Activated CD4-positive, alpha-beta T cell treated with anti-CD3 and anti-CD28 coated beads, Interleukin-2, amount 10 ng/mL, durations not matched to agents 24 days and 14 days (primary cell): ENCODE results near the gene PRKAR1A. TPM values are rescaled to one million over a fixed set of nuclear protein-coding genes. Genes with fewer than 3 reads are reported as not detected.
A peak's percentile ranks its signal among the peaks of the same experiment; 100 is the strongest.

Experiments used
- DNase-seq: peaks from one replicate; pipeline ENCODE4 v3.0.0; 2022
- H3K27ac Mint-ChIP-seq: one replicate; pipeline ENCODE4 v1.8.0; 2022; ENCODE audit warnings: mild to moderate bottlenecking, mixed read lengths
- H3K27me3 Mint-ChIP-seq: one replicate; pipeline ENCODE4 v1.8.0; 2022; ENCODE audit warnings: mixed read lengths
- H3K36me3 Mint-ChIP-seq: one replicate; pipeline ENCODE4 v1.8.0; 2022; ENCODE audit warnings: low read depth, mild to moderate bottlenecking, mixed read lengths
- H3K4me1 Mint-ChIP-seq: one replicate; pipeline ENCODE4 v1.8.0; 2021; ENCODE audit warnings: mixed read lengths
- H3K4me3 Mint-ChIP-seq: one replicate; pipeline ENCODE4 v1.8.0; 2022; ENCODE audit warnings: mild to moderate bottlenecking, moderate library complexity, mixed read lengths
- H3K9me3 Mint-ChIP-seq: one replicate; pipeline ENCODE4 v1.8.0; 2021; ENCODE audit warnings: mixed read lengths
- intact Hi-C: fragments of 100-400 bp; cut with micrococcal nuclease; formaldehyde crosslinking; loops from one replicate; pipeline ENCODE4 v1.15.1; 2023
- total RNA-seq: library from RNA; stranded (reverse); gene quantifications from 2 replicates; pipeline ENCODE4 v1.2.3, GENCODE V29; 2022

The PRKAR1A gene
- total RNA-seq, 1 donor from 2014 or later: 194 TPM

- Mint-ChIP-seq H3K4me1 (peaks cover 31% of the 10 kb centered on the region), H3K27me3 (no peaks in the 10 kb centered on the region), H3K27ac (peak overlapping the region; percentile 73), H3K36me3 (peaks cover 2% of the 10 kb centered on the region), H3K4me3 (peak overlapping the region; percentile 31), H3K9me3 (peaks cover 3% of the 10 kb centered on the region)
- intact Hi-C loops: no loop called here
- DNase-seq: no peak
Observed at GRCh38 chr17:68498479-68499326, 13.5 kb upstream of the PRKAR1A start.

- no peak for DNase-seq
- intact Hi-C loops: no loop called here
- Mint-ChIP-seq H3K27ac (no peak overlapping the region), H3K4me1 (peaks cover 31% of the 10 kb centered on the region), H3K27me3 (no peaks in the 10 kb centered on the region), H3K36me3 (peaks cover 2% of the 10 kb centered on the region), H3K4me3 (no peak overlapping the region), H3K9me3 (peaks cover 3% of the 10 kb centered on the region)
Observed at GRCh38 chr17:68499587-68499986, 12.6 kb upstream of the PRKAR1A start.

DNA sequence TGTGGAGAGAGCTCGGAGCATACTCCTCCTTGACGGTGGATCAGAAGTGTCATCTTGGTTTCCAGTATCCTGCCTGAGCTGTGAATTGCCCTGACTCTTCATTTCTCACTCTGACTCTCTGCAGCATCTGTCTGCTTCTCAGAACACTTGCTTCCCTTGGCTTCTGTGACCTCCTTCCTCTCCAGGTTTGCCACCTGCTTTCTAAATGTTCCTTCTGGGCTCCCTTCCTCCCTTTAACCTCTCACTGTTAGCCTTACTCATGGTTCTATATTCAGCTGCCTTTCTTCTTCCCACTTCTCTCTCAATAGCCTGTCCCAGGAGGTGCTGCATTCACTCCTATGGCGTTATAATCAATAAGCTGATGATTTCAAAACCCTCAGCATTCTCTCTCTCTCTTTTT lies 11.2 kb upstream of the PRKAR1A start:
- peaks cover 3% of the 10 kb centered on the region for H3K9me3 Mint-ChIP-seq
- peak overlapping the region; percentile 1 for H3K4me3 Mint-ChIP-seq
- H3K36me3 Mint-ChIP-seq: peaks cover 2% of the 10 kb centered on the region
- peaks cover 30% of the 10 kb centered on the region for H3K4me1 Mint-ChIP-seq
- no peaks in the 10 kb centered on the region for H3K27me3 Mint-ChIP-seq
- intact Hi-C loops: no loop called here
- H3K27ac Mint-ChIP-seq: no peak overlapping the region
- DNase-seq: no peak

DNA sequence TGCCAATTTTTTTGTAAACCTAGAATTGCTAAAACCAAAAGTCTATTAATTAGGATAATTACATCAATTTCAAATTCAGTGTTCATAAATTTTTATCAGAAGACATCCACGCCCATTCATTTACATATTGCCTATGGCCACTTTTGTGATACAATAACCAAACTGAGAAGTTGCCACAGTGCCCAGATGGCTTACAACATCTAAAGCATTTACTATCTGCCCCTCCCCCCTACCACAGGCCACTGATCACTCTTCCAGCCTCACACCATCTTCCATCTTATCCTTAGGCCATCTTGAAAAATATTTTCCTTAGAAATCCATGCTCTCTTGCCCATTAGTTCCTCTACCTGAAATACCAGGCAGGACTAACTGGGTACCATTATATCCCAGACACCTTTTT lies 6.3 kb upstream of the PRKAR1A start:
- H3K4me3 Mint-ChIP-seq: no peak overlapping the region
- intact Hi-C loops: loop anchor here (2.0 kb wide), 1 partner anchor 45 kb away; no protein-coding TSS in a partner anchor
- no peak for DNase-seq
- peaks cover 33% of the 10 kb centered on the region for H3K4me1 Mint-ChIP-seq
- no peaks in the 10 kb centered on the region for H3K27me3 Mint-ChIP-seq
- peaks cover 4% of the 10 kb centered on the region for H3K36me3 Mint-ChIP-seq
- H3K9me3 Mint-ChIP-seq: no peaks in the 10 kb centered on the region
- no peak overlapping the region for H3K27ac Mint-ChIP-seq

GRCh38 chr17:68507576-68507975 lies 4.7 kb upstream of the PRKAR1A start:
- H3K27ac Mint-ChIP-seq: peak overlapping the region; percentile 51
- DNase-seq: no peak
- H3K4me1 Mint-ChIP-seq: peaks cover 35% of the 10 kb centered on the region
- no peaks in the 10 kb centered on the region for H3K9me3 Mint-ChIP-seq
- intact Hi-C loops: loop anchor here (2.0 kb wide), 1 partner anchor 47 kb away; no protein-coding TSS in a partner anchor
- H3K36me3 Mint-ChIP-seq: peaks cover 2% of the 10 kb centered on the region
- peak overlapping the region; percentile 8 for H3K4me3 Mint-ChIP-seq
- H3K27me3 Mint-ChIP-seq: no peaks in the 10 kb centered on the region

GRCh38 chr17:68509141-68510057 lies 2.8 kb upstream of the PRKAR1A start:
- H3K9me3 Mint-ChIP-seq: no peaks in the 10 kb centered on the region
- peak overlapping the region; percentile 51 for H3K4me3 Mint-ChIP-seq
- intact Hi-C loops: loop anchor here (5.0 to 10.0 kb wide), 4 partner anchors 217 to 815 kb away; partner anchors contain the start of genes ABCA5, AMZ2, ARSG and SLC16A6
- peaks cover 11% of the 10 kb centered on the region for H3K36me3 Mint-ChIP-seq
- H3K4me1 Mint-ChIP-seq: peaks cover 47% of the 10 kb centered on the region
- peak; percentile 71 for DNase-seq
- H3K27ac Mint-ChIP-seq: peak overlapping the region; percentile 30
- no peaks in the 10 kb centered on the region for H3K27me3 Mint-ChIP-seq

DNA sequence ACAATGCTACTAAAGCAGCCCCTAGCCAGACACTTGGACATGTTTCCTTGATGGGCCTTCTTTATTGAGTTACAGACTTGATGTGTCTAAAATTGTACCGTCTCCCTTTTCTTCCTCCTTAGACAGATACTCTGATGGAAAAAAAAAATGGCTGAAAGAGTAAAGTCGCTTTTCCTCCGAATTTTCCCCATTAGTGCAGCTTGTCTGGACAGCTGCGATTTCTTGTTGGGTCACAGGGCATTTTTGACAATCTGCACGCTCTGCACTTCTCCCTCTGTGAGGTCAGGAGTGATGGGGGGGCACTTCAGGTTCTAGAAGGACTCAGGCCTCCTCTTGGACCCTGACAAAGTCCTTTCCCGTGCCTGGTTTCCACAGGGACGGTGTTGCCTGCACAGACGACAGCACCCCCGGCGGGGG lies 968 bp upstream of the PRKAR1A start:
- intact Hi-C loops: loop anchor here (5.0 to 10.0 kb wide), 4 partner anchors 219 to 814 kb away; partner anchors contain the start of genes ABCA5, AMZ2, ARSG and SLC16A6
- Mint-ChIP-seq H3K27me3 (no peaks in the 10 kb centered on the region), H3K4me1 (peaks cover 60% of the 10 kb centered on the region), H3K36me3 (peaks cover 24% of the 10 kb centered on the region), H3K4me3 (peak overlapping the region; percentile 94), H3K9me3 (no peaks in the 10 kb centered on the region), H3K27ac (peak overlapping the region; percentile 82)
- no peak for DNase-seq

GRCh38 chr17:68511671-68512246 lies 471 bp upstream of the PRKAR1A start:
- Mint-ChIP-seq H3K4me3 (peak overlapping the region; percentile 94), H3K9me3 (no peaks in the 10 kb centered on the region)

GRCh38 chr17:68512960-68513474 lies 787 bp downstream of the PRKAR1A start:
- Mint-ChIP-seq H3K4me3 (peak overlapping the region; percentile 99), H3K27me3 (no peaks in the 10 kb centered on the region), H3K9me3 (no peaks in the 10 kb centered on the region), H3K36me3 (peaks cover 37% of the 10 kb centered on the region), H3K27ac (peak overlapping the region; percentile 97), H3K4me1 (peaks cover 58% of the 10 kb centered on the region)
- intact Hi-C loops: loop anchor here (5.0 to 10.0 kb wide), 4 partner anchors 221 to 812 kb away; partner anchors contain the start of genes ABCA5, AMZ2, ARSG and SLC16A6
- peak; percentile 75 for DNase-seq

More at GRCh38 chr17:68511671-68512246, 471 bp upstream of the PRKAR1A start:
- Mint-ChIP-seq H3K27me3 (no peaks in the 10 kb centered on the region), H3K27ac (peak overlapping the region; percentile 99), H3K36me3 (peaks cover 26% of the 10 kb centered on the region), H3K4me1 (peaks cover 62% of the 10 kb centered on the region)
- intact Hi-C loops: loop anchor here (5.0 to 10.0 kb wide), 4 partner anchors 219 to 813 kb away; partner anchors contain the start of genes ABCA5, AMZ2, ARSG and SLC16A6
- DNase-seq: peak; percentile 92

DNA sequence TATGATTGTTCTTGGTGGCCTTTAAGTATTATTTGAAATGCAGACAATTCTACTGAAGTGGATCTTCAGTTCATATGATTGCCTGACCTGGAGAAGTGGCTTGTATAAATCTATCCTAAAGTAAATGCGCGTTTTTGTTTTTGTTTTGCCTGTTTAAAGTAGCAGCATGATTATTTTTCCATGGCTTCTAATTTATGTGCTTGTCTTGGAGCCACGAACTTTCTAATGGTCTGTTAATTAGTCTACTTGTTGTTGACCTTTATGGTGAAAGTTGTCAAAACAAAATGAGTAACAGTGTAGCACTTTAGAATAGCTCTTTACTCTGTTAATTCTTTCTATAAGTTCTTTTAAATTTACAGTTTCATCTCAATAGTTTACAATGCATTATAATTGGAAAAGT lies 1.7 kb downstream of the PRKAR1A start:
- H3K36me3 Mint-ChIP-seq: peaks cover 44% of the 10 kb centered on the region
- peaks cover 55% of the 10 kb centered on the region for H3K4me1 Mint-ChIP-seq
- intact Hi-C loops: loop anchor here (5.0 to 10.0 kb wide), 4 partner anchors 222 to 811 kb away; partner anchors contain the start of genes ABCA5, AMZ2, ARSG and SLC16A6
- H3K9me3 Mint-ChIP-seq: no peaks in the 10 kb centered on the region
- no peak for DNase-seq
- H3K27ac Mint-ChIP-seq: peak overlapping the region; percentile 97
- peak overlapping the region; percentile 99 for H3K4me3 Mint-ChIP-seq
- H3K27me3 Mint-ChIP-seq: no peaks in the 10 kb centered on the region

DNA sequence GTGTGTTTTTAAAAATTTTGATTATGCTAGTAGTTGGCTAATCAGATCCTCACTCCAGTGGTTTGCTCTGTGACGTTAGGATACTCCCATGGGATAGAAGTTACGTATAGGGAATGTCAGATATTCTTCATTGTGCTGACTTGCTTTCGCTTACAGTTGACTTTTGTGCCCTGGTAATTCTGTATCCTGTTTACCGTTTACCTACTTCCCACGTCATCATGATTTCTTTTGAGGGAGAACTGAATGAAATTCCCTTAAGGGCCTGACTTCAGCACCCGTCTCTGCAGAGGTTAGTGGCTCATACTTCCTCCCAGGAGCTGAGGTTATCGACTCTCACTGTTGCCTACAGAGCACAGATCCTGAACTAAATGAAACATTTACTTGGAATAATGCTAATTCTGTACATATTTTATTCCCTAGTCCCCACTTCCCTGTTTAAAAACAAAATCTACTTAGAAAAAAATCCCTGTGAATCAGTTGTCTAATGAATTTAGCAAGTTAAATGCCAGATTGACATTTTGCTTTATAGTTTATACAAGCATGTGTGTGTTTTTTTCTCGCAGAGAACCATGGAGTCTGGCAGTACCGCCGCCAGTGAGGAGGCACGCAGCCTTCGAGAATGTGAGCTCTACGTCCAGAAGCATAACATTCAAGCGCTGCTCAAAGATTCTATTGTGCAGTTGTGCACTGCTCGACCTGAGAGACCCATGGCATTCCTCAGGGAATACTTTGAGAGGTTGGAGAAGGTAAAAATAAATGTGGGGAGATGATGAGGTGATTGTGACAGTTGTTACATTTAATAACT lies 2.8 kb downstream of the PRKAR1A start:
- Mint-ChIP-seq H3K27ac (no peak overlapping the region), H3K9me3 (no peaks in the 10 kb centered on the region), H3K4me3 (peak overlapping the region; percentile 99), H3K36me3 (peaks cover 49% of the 10 kb centered on the region), H3K27me3 (no peaks in the 10 kb centered on the region), H3K4me1 (peaks cover 54% of the 10 kb centered on the region)
- intact Hi-C loops: loop anchor here (5.0 to 10.0 kb wide), 4 partner anchors 223 to 810 kb away; partner anchors contain the start of genes ABCA5, AMZ2, ARSG and SLC16A6
- DNase-seq: no peak

DNA sequence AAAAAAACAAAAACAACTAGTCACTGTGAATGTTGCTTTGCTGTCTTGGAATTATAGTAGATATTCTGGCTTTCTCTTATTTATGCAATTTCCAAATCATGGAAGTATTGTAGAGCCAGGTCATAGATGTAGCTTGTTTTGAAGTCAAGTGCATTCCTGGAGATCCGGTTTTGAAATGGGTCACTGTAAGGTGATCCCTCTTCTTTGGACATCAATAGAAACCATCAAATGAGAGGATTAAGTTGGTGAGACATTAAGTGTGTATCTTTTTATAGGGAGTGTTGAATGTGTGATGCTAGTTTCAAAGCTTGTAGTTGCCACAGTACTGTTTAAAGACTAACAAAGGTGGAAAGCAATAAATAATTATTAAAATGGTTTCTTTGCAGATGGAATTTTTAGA lies 4.5 kb downstream of the PRKAR1A start:
- H3K4me1 Mint-ChIP-seq: peaks cover 42% of the 10 kb centered on the region
- intact Hi-C loops: loop anchor here (10.0 kb wide), 1 partner anchor 808 kb away; the partner anchor contains the start of gene ABCA5
- DNase-seq: no peak
- H3K4me3 Mint-ChIP-seq: no peak overlapping the region
- H3K27ac Mint-ChIP-seq: no peak overlapping the region
- H3K27me3 Mint-ChIP-seq: no peaks in the 10 kb centered on the region
- H3K9me3 Mint-ChIP-seq: no peaks in the 10 kb centered on the region
- peaks cover 52% of the 10 kb centered on the region for H3K36me3 Mint-ChIP-seq
